Calu3 (cell line): ENCODE measurements around the gene SLC2A13. TPM values are rescaled to one million over a fixed set of nuclear protein-coding genes. Genes with fewer than 3 reads are reported as not detected.

Experiments
- BruUV-seq: library from RNA; stranded (reverse); fragments of 400-500 nt; replicated peaks from 2 replicates; lab custom pipeline; 2021; lab: Mats Ljungman, UMichigan
- CTCF ChIA-PET: fragments of 300-600 bp; sonication (Branson Sonifier 250); formaldehyde crosslinking; loops from one replicate; lab custom pipeline; 2022; ENCODE audit warnings: antibody characterized with exemption; lab: Charles Lee
- DNase-seq: peaks from one replicate; pipeline ENCODE4 v3.0.0; 2022
- H3K27ac Mint-ChIP-seq: one replicate; pipeline ENCODE4 v1.8.0; 2022; ENCODE audit warnings: mixed read lengths; ENCODE audit not compliant: unreplicated experiment
- H3K27me3 Mint-ChIP-seq: one replicate; pipeline ENCODE4 v1.8.0; 2022; ENCODE audit warnings: mixed read lengths; ENCODE audit not compliant: unreplicated experiment
- H3K36me3 Mint-ChIP-seq: one replicate; pipeline ENCODE4 v1.8.0; 2022; ENCODE audit warnings: mild to moderate bottlenecking, moderate library complexity, mixed read lengths; ENCODE audit not compliant: insufficient read depth, unreplicated experiment
- H3K4me1 Mint-ChIP-seq: one replicate; pipeline ENCODE4 v1.8.0; 2022; ENCODE audit warnings: mild to moderate bottlenecking, low read depth, mixed read lengths; ENCODE audit not compliant: unreplicated experiment
- H3K4me3 Mint-ChIP-seq: one replicate; pipeline ENCODE4 v1.8.0; 2022; ENCODE audit warnings: mild to moderate bottlenecking, low read depth, moderate library complexity, mixed read lengths; ENCODE audit not compliant: unreplicated experiment
- H3K9me3 Mint-ChIP-seq: one replicate; pipeline ENCODE4 v1.8.0; 2022; ENCODE audit warnings: low read depth, mixed read lengths; ENCODE audit not compliant: unreplicated experiment
- intact Hi-C: fragments of 100-400 bp; cut with micrococcal nuclease; formaldehyde crosslinking; loops from one replicate; pipeline ENCODE4 v1.10.0; 2022; ENCODE audit not compliant: unreplicated experiment
- total RNA-seq: library from RNA; stranded (reverse); gene quantifications from 2 replicates; pipeline ENCODE4 v1.2.3, GENCODE V29; 2022
- TF ChIP-seq, protein P1 (sequence below): fragments of 200-600 bp; IDR thresholded peaks from one replicate; pipeline ENCODE4 v1.8.0; 2022; ENCODE audit warnings: antibody characterized with exemption; ENCODE audit not compliant: unreplicated experiment

SLC2A13 gene
- total RNA-seq, 1 experiment from 2014 or later, result 9.4 TPM

DNA sequence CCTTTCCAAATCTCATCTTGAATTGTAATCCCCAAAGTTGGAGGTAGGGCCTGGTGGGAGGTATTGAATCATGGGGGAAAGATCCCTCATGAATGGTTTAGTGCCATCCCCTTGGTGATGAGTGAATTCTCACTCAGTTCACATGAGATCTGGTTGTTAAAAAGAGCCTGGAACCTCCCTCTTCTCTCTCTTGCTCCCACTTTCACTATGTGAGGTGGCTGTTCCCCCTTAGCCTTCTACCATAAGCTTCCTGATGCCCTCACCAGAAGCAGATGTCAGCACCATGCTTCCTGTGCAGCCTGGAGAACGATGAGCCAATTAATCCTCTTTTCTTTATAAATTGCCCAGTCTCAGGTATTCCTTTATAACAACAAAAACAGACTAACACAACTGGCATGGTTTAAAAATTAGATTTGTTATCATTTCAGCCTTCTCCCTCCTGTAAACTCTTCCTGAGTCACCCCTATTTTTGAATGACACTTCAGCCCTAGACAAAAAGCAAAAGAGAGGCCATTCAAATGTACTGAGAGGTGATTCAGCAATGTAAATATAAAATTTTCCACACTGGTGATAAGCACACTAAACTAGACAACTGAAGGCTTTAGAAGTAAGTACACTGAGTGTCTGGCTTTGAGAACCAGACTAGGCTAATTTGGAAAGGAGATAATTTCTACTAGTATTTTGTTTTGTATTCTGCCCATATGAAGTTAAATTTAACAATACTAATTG lies 274.1 kb downstream of the SLC2A13 start:
- Mint-ChIP-seq H3K27ac (peak overlapping the region; percentile 50), H3K9me3 (no peaks in the 10 kb centered on the region), H3K4me3 (no peak overlapping the region), H3K27me3 (no peaks in the 10 kb centered on the region), H3K4me1 (no peaks in the 10 kb centered on the region), H3K36me3 (no peaks in the 10 kb centered on the region)
- DNase-seq, result no peak
- CTCF ChIA-PET, result no interaction called here
- BruUV-seq, result no TSS peak
- TF ChIP-seq, protein P1, sequence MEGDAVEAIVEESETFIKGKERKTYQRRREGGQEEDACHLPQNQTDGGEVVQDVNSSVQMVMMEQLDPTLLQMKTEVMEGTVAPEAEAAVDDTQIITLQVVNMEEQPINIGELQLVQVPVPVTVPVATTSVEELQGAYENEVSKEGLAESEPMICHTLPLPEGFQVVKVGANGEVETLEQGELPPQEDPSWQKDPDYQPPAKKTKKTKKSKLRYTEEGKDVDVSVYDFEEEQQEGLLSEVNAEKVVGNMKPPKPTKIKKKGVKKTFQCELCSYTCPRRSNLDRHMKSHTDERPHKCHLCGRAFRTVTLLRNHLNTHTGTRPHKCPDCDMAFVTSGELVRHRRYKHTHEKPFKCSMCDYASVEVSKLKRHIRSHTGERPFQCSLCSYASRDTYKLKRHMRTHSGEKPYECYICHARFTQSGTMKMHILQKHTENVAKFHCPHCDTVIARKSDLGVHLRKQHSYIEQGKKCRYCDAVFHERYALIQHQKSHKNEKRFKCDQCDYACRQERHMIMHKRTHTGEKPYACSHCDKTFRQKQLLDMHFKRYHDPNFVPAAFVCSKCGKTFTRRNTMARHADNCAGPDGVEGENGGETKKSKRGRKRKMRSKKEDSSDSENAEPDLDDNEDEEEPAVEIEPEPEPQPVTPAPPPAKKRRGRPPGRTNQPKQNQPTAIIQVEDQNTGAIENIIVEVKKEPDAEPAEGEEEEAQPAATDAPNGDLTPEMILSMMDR, result no peak
- intact Hi-C loops, result no loop called here

DNA sequence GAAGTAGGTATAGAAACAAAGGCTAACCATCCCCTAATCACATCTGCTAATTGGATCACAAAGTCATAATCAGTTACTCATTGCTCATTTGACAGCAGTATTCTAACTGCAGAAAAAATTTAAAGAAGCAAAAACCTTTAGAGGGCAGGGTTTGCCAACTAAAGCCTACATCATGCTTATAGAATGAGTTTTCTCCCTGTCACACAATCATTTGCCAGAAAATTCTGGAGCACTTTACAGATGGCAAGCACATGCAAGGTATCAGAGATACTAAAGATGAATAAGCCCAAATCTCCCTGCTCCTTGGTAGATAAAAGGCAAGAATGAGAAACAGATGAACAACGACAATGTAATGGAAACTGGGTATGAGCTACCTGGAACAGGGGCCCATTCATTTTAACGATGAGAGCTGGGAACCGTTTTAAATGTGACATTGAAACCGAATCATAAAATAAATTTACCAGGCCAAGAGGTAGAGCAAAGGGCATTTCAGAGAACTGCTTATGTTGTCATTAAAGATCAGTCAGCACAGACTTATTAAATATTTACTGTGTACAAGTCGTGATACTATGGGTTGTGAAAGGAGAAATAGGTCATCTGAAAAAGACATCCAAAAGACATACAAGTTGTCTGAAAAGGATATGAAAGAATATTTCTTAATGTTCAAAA lies 274.9 kb downstream of the SLC2A13 start:
- Mint-ChIP-seq H3K4me3 (no peak overlapping the region), H3K27ac (peak overlapping the region; percentile 50), H3K36me3 (no peaks in the 10 kb centered on the region), H3K27me3 (no peaks in the 10 kb centered on the region), H3K9me3 (no peaks in the 10 kb centered on the region), H3K4me1 (no peaks in the 10 kb centered on the region)
- intact Hi-C loops, result no loop called here
- no TSS peak for BruUV-seq
- CTCF ChIA-PET, result no interaction called here
- TF ChIP-seq, protein P1, result no peak
- DNase-seq, result no peak

DNA sequence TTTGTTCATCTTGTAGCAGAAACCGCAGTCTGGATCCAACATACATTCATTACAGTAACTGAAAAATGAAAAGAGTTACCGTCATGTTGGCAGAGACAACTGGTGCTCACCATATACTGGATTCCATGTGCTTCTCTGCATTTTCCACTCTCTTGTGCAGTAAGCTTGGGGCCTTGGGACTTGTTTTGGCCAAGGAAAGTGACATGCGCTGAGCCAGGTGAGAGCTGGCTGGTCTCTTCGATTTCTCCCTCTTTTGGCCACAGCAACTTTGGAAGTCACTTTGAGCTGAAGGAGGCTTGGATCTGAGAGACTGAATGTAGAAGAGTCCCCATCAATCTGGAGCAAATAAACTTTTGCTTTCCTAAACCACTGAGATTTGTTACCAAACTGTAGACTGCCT lies 275.7 kb downstream of the SLC2A13 start:
- TF ChIP-seq, protein P1, result no peak
- CTCF ChIA-PET, result no interaction called here
- Mint-ChIP-seq H3K36me3 (no peaks in the 10 kb centered on the region), H3K27me3 (no peaks in the 10 kb centered on the region), H3K27ac (no peak overlapping the region), H3K9me3 (no peaks in the 10 kb centered on the region), H3K4me1 (no peaks in the 10 kb centered on the region), H3K4me3 (no peak overlapping the region)
- no peak for DNase-seq
- BruUV-seq, result no TSS peak
- intact Hi-C loops, result no loop called here

DNA sequence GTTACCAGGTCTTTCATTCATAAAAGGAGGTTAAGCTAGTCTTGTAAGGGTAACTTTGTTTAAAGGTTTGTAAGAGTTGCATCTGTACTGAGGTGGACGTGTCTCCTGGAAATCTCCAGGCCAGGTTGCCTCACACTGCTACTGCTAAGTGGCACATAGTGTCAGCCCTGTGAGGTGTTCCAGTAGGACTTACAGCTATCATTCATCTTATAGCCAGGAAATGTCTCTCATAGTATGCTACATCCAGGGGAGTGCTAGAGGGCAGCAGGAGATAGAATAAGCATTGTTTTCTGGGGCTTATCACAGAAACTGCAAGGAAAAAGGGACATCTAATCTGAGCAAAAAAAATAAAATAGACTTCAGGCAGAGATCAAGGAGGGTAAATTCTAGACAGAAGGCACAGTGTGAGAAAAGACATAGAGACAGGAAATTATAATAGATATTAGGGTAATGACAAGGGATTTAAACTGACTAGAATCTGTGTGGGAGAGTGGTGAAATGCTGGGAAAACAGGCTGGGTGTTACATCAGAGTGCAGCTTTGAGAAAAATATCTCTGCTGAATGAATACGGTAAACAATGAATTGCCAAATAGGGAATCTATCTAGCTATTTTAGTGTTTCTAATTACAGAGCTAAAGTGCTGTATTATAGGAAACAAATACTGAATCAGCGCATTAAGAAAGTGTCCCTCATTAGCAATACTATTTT lies 281.2 kb downstream of the SLC2A13 start:
- Mint-ChIP-seq H3K4me1 (no peaks in the 10 kb centered on the region), H3K9me3 (no peaks in the 10 kb centered on the region), H3K27ac (no peak overlapping the region), H3K36me3 (no peaks in the 10 kb centered on the region), H3K4me3 (no peak overlapping the region), H3K27me3 (no peaks in the 10 kb centered on the region)
- no TSS peak for BruUV-seq
- DNase-seq, result no peak
- intact Hi-C loops, result no loop called here
- TF ChIP-seq, protein P1, result no peak
- CTCF ChIA-PET, result no interaction called here
